Esophagus mucosa (tissue), 1 donor: ENCODE measurements around the gene SLC25A23. TPM values are rescaled to one million over a fixed set of nuclear protein-coding genes. Genes with fewer than 3 reads are reported as not detected.
A peak's percentile ranks its signal among the peaks of the same experiment; 100 is the strongest.

Experiments used
- ATAC-seq: fragments of 200-7000 bp; cut with Tn5 transposase; one replicate; pipeline ENCODE4 v1.9.1; 2020
- total RNA-seq: library from RNA; stranded (reverse); gene quantifications from one replicate; pipeline ENCODE4 v1.2.4, GENCODE V29; 2023
- donor health status: DM: yes; HTN: yes; CAD: no.

SLC25A23 gene
- total RNA-seq, 1 donor from 2014 or later = 31.1 TPM

DNA sequence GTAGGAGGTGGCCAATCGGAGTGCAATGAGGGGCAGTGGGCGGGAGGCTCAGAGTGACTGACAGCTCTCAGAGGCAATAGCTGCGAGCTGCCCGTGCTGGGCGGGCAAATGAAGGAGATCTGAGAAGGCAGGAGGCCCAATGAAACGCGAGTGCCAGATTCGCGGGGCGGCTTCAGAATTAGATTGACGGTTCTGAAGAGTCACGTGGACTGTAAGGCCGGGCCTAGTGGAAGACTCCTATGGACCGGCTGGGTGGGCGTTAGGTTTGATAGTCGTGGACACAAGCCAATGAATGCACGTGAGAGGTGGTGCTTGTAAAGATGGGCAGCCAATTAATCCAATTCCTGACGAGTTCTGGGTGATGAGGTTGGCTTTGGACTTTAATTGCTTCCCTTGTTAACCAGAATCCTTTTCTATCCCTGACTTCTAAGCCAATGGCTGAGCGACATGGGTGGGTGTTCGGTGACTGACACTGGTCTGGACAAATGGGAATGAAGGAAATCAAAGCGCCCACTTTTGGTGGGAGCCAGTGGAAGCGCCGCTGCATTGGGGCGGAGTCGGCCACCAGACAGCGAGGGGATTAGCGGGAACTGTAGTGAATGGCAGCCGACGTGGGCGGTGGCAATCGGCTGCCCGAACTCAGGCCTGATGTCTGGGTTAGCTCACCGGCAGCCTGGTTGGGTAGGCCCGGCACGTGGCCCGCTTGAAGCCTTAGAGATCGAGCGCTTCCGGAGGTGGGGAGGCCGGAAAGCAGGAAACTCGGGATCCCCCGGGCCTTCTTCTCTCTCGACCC, 34.5 kb downstream of the SLC25A23 start:
- ATAC-seq = peak; percentile 95

- no peak for ATAC-seq
Measured at GRCh38 chr19:6424195-6424938, 35.2 kb downstream of the SLC25A23 start, which contains the start of gene KHSRP. TSS of gene KHSRP (minus strand) at chr19:6424811. CDS start at chr19:6424701, 110 bp downstream.

GRCh38 chr19:6423499-6424194, 35.9 kb downstream of the SLC25A23 start:
- ATAC-seq = no peak

GRCh38 chr19:6421075-6422014, 38.2 kb downstream of the SLC25A23 start:
- ATAC-seq = no peak

GRCh38 chr19:6418562-6418932, 41.0 kb downstream of the SLC25A23 start:
- ATAC-seq = no peak

DNA sequence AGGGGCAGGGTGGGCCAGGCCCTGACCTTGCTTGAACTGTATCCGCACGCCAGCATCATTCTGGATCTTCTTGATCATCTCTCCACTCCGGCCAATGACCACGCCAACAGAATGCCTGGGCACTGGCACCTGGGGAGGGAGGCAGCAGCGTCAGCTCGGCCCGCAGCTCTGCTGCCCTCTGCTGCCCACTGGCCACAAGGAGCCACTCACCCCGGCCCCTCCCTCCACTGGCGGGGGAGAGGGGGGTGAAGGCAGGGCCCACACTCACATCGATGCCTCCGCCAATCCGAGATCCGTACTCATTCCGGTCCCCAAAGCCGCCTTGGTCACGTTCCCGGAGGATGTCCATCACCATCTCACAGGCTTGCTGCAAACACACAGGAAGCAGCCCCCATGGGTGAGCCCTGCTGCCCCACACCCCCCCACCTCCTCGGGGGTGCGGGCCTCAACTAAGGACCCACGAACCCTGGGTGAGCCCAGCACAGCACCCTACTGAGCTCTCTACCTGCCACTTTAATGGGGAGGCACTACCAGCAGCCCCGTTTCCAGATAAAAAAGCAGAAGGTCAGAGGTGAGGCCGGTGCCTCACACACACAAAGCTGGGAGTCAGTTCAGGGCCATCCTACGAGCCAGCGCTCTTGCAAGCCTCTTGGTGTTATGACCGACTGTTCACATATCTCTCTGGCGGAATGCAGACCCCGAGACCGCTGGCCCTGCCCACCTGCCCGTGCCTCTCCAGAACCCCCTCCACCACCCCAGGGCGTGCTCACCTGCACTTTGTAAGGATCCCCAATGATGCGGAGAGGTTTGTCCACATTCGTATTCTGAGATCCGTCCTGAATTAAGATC, 41.7 kb downstream of the SLC25A23 start:
- ATAC-seq = no peak

DNA sequence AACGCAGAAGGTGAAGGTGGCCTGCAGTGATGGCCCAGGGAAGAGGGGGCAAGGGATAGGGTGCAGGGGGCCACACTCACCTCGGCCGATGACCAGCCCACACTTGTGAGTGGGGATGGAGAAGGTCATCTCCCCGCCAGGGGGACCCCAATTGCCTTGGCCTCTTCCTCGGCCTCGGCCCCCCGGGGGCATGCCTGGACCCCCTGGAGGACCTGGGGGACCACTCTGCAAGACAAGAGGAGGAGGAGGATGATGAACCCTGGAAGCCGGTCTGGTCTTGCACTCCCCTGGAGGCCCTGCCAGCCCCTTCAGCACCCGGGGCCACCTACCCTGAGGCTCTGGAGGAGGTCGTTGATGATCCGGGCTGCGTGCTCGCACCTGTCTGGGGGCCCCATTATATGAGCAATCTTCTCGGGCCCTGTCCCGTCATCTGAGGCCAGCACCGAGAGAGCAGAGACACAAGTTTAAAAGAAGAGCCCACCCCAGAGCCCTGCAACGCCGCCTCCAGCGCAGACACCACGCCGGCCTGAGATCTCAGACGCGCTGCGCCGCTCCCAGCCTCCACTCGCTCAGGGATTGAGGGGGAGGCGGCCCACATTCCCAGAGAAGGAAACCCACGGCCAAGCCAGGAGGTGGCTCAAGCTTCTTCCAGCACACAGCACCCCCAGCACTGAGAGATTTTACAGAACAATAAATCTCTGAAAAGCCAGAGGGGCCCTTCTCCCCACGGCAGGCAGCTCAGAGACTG, 42.8 kb downstream of the SLC25A23 start:
- no peak for ATAC-seq

GRCh38 chr19:6415591-6416190, 43.9 kb downstream of the SLC25A23 start:
- ATAC-seq = no peak

GRCh38 chr19:6414793-6415590, 44.6 kb downstream of the SLC25A23 start:
- ATAC-seq = no peak

DNA sequence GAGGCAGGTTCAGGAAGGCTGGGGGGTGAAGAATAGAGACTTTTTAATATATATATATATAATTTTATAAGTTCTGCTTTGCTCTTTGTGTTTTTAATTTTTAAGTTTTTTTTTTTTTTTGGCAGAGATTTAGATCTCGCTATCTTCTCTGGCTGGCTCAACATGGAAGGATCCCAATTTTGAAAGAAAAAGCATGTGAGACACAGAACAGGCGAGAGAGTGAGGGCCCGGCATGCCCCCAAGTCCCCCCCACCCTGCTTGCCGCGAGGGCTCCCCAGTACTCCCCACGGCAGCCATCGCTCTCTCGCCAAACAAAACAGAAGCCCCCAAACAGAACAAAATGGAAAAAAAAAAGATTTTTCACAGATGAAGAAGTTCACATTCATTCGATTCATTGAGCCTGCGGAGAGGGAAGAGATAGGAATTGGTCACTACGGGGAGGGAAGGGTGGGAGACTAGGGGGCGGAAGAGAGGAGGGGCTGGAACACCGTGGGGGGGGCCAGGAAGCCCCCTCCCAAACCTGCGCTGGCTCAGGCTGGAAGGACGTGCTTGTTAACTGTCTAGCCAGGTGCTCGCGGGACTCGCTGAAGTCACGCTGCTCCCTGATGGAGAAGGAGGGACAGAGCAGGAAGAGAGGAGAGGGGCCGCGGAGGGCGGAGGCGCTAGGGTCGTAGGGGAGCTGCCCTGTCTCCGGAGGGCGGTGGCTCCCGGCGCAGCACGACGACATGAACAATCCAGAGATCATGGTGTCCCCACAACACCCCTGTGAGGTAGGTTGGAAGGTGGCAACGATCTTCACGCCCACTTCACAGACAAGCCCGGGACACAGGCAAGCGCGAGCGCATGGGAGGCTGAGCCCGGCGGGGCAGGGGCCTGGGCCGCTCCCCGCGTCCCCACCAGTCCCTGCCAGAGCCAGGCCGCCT, 45.6 kb downstream of the SLC25A23 start:
- ATAC-seq = no peak

- ATAC-seq = no peak
Measured at GRCh38 chr19:6413291-6413690, 46.3 kb downstream of the SLC25A23 start.

- ATAC-seq = peak; percentile 21
Measured at GRCh38 chr19:6412447-6413091, 47.0 kb downstream of the SLC25A23 start.

- ATAC-seq = peak; percentile 6
Measured at GRCh38 chr19:6412061-6412446, 47.5 kb downstream of the SLC25A23 start.

- ATAC-seq = no peak
Measured at GRCh38 chr19:6409346-6409745, 50.2 kb downstream of the SLC25A23 start.

DNA sequence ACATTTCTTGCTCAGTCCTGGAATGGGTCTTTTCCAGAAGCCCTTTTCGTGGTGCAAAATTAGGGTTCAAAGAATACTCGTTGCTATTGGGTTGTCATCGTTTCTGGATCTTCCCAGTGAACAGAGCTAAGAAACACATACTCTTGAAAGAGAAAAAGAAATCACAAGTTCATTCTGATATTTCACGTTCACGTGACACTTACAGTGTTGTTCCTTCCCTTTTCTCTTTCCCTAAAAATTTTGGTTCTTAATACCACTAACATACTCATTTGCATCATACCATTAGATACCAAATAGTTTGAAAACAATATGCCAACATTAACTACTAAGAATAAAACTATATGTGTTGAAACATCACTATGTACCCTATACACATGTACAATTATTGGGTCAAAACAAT, 53.2 kb downstream of the SLC25A23 start:
- ATAC-seq = no peak

- ATAC-seq = no peak
Measured at GRCh38 chr19:6402837-6403608, 56.6 kb downstream of the SLC25A23 start.

DNA sequence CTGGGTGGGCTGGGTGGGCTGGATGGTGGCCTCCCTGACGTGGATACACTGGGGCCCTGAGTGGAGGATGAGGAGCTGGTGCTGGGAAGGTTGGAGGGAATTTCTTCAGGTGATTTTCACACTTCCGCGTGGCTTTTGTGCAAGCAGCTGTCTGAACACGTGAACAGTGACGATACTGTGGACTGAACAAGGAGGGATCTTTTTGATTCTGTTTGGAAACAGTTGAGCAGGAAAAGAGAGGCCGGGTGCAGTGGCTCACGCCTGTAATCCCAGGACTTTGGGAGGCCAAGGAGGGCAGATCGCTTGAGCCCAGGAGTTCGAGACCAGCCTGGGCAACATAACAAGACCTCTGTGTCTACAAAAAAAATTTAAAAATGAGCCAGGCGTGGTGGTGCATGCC, 57.5 kb downstream of the SLC25A23 start:
- ATAC-seq = no peak
